Measurements from ENCODE around the gene STAT5A. TPM values are rescaled to one million over a fixed set of nuclear protein-coding genes. Genes with fewer than 3 reads are reported as not detected.

The STAT5A gene
- total RNA-seq, 1 donor, result 35.5 TPM

DNA sequence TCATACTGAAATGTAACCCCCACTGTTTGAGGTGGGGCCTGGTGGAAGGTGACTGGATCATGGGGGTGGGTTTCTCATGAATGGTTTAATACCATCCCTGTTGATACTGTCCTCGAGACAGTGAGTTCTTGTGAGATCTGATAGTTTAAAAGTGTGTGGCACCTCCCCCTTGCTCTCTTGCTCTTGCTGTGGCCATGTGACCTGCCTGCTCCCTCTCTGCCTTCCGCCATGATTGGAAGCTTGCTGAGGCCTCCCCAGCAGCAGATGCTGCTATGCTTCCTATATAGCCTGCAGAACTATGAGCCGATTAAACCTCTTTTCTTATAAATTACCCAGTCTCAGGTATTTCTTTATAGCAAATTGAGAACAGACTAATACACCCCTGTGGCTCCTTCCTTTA, 59.3 kb downstream of the STAT5A start:
- H3K4me1 ChIP-seq (ENCODE audit: insufficient read depth, low read length), result peaks cover 24% of the 10 kb centered on the region
- peaks cover 49% of the 10 kb centered on the region for H4K20me1 ChIP-seq (ENCODE audit: insufficient read depth, low read length)
- H3K27me3 ChIP-seq (ENCODE audit: insufficient read depth, low read length), result no peaks in the 10 kb centered on the region
- H3K79me2 ChIP-seq (ENCODE audit: insufficient read depth, low read length), result peaks cover 63% of the 10 kb centered on the region
- H3K4me2 ChIP-seq (ENCODE audit: insufficient read depth, low read length), result peak overlapping the region; percentile 51
- H3K9me3 ChIP-seq (ENCODE audit: low read depth, low read length), result no peaks in the 10 kb centered on the region
- H3K36me3 ChIP-seq (ENCODE audit: insufficient read depth, low read length), result peaks cover 45% of the 10 kb centered on the region
- H2AFZ ChIP-seq (ENCODE audit: low read length), result no peak overlapping the region
- TF ChIP-seq, protein P1, sequence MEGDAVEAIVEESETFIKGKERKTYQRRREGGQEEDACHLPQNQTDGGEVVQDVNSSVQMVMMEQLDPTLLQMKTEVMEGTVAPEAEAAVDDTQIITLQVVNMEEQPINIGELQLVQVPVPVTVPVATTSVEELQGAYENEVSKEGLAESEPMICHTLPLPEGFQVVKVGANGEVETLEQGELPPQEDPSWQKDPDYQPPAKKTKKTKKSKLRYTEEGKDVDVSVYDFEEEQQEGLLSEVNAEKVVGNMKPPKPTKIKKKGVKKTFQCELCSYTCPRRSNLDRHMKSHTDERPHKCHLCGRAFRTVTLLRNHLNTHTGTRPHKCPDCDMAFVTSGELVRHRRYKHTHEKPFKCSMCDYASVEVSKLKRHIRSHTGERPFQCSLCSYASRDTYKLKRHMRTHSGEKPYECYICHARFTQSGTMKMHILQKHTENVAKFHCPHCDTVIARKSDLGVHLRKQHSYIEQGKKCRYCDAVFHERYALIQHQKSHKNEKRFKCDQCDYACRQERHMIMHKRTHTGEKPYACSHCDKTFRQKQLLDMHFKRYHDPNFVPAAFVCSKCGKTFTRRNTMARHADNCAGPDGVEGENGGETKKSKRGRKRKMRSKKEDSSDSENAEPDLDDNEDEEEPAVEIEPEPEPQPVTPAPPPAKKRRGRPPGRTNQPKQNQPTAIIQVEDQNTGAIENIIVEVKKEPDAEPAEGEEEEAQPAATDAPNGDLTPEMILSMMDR (IDR thresholded peaks at IDR 0.05; ENCODE audit: extremely low read depth, low read depth, low read length), result no peak
- no peak for DNase-seq (ENCODE audit: insufficient read length, low spot score, missing footprints)
- H3K27ac ChIP-seq (ENCODE audit: low read depth, low read length), result peak overlapping the region; percentile 73
- no peak overlapping the region for H3K4me3 ChIP-seq (ENCODE audit: insufficient read depth, low read length)

GRCh38 chr17:42348104-42348503, 59.8 kb downstream of the STAT5A start:
- Histone ChIP-seq H3K79me2 (ENCODE audit: insufficient read depth, low read length) (peaks cover 65% of the 10 kb centered on the region), H3K27ac (ENCODE audit: low read depth, low read length) (peak overlapping the region; percentile 73), H3K4me2 (ENCODE audit: insufficient read depth, low read length) (no peak overlapping the region), H2AFZ (ENCODE audit: low read length) (no peak overlapping the region), H4K20me1 (ENCODE audit: insufficient read depth, low read length) (peaks cover 49% of the 10 kb centered on the region), H3K4me1 (ENCODE audit: insufficient read depth, low read length) (peaks cover 20% of the 10 kb centered on the region), H3K27me3 (ENCODE audit: insufficient read depth, low read length) (no peaks in the 10 kb centered on the region), H3K36me3 (ENCODE audit: insufficient read depth, low read length) (peaks cover 41% of the 10 kb centered on the region), H3K4me3 (ENCODE audit: insufficient read depth, low read length) (no peak overlapping the region), H3K9me3 (ENCODE audit: low read depth, low read length) (no peaks in the 10 kb centered on the region)
- no peak for DNase-seq (ENCODE audit: insufficient read length, low spot score, missing footprints)
- TF ChIP-seq, protein P1 (IDR thresholded peaks at IDR 0.05; ENCODE audit: extremely low read depth, low read depth, low read length), result no peak

DNA sequence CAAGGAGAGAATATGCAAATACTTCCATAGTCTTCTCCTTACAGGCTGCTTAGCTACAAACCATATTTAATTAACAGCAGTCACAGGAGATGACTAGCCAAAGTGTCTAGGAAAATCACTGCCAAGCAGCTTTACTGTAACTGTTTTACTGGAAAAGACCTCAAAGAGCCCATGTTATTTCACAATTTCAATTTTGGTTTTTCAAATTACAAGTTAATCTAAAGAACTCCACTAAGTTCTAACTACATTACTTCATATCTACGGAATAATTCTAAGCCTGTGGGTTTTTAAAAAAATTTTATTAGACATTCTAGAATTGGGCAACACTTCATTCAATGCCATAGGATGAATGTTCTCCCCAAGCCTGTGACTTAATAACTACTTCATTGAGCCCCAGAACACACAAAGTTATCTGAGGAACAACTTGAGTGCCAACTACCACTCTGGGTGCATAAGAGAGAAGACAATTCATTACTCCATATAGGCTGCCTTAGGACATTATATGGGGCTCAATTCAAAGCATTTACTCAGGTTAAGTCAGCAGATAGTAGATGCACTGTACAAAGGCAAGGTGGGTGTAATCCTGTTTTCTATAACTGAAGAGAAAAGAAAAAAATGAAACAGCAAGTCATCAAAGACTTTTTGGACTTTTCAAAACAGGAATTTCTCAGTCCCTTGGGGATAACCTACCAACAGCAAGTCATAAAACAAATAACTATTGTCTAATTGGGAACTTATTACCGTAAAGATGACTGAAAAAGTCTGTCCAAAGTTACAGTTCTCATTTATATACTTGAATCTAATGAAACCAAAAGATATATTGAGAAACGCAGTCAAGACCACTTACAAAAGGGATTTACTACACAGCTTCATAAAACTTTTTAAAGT, 66.9 kb downstream of the STAT5A start:
- Histone ChIP-seq H4K20me1 (ENCODE audit: insufficient read depth, low read length) (peaks cover 39% of the 10 kb centered on the region), H3K4me2 (ENCODE audit: insufficient read depth, low read length) (peak overlapping the region; percentile 53)
- TF ChIP-seq, protein P1 (IDR thresholded peaks at IDR 0.05; ENCODE audit: extremely low read depth, low read depth, low read length), result no peak

DNA sequence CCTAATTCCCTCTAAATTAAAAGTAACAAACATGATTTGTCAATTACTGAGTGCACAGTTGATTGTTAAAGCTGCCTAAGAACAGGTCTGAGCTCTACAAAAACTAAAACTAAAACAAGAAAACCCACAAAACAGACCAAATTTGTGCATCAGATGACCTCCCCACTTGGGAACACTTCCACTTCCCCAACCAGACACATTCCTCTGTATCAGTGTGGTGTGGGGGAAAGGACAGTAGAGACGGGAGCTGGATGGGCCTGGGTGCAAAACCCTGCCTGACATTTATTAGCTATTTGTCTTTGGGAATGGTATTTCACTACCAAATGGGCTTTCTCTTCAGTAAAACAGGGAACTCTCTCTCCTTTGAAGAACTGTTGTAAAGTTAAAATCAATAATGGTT, 70.1 kb downstream of the STAT5A start:
- H3K27ac ChIP-seq (ENCODE audit: low read depth, low read length), result no peak overlapping the region
- H2AFZ ChIP-seq (ENCODE audit: low read length), result no peak overlapping the region
- peaks cover 41% of the 10 kb centered on the region for H3K4me1 ChIP-seq (ENCODE audit: insufficient read depth, low read length)
- no peaks in the 10 kb centered on the region for H3K9me3 ChIP-seq (ENCODE audit: low read depth, low read length)
- no peaks in the 10 kb centered on the region for H3K27me3 ChIP-seq (ENCODE audit: insufficient read depth, low read length)
- peaks cover 89% of the 10 kb centered on the region for H3K79me2 ChIP-seq (ENCODE audit: insufficient read depth, low read length)
- no peak overlapping the region for H3K4me2 ChIP-seq (ENCODE audit: insufficient read depth, low read length)
- H4K20me1 ChIP-seq (ENCODE audit: insufficient read depth, low read length), result peaks cover 48% of the 10 kb centered on the region
- no peak overlapping the region for H3K4me3 ChIP-seq (ENCODE audit: insufficient read depth, low read length)
- H3K36me3 ChIP-seq (ENCODE audit: insufficient read depth, low read length), result peaks cover 12% of the 10 kb centered on the region
- TF ChIP-seq, protein P1 (IDR thresholded peaks at IDR 0.05; ENCODE audit: extremely low read depth, low read depth, low read length), result no peak
- no peak for DNase-seq (ENCODE audit: insufficient read length, low spot score, missing footprints)

More for the DNA sequence above, 66.9 kb downstream of the STAT5A start:
- Histone ChIP-seq H3K9me3 (ENCODE audit: low read depth, low read length) (no peaks in the 10 kb centered on the region), H3K4me1 (ENCODE audit: insufficient read depth, low read length) (peaks cover 24% of the 10 kb centered on the region), H3K27me3 (ENCODE audit: insufficient read depth, low read length) (no peaks in the 10 kb centered on the region), H2AFZ (ENCODE audit: low read length) (no peak overlapping the region), H3K36me3 (ENCODE audit: insufficient read depth, low read length) (peaks cover 4% of the 10 kb centered on the region), H3K79me2 (ENCODE audit: insufficient read depth, low read length) (peaks cover 82% of the 10 kb centered on the region), H3K27ac (ENCODE audit: low read depth, low read length) (peak overlapping the region; percentile 78), H3K4me3 (ENCODE audit: insufficient read depth, low read length) (peak overlapping the region; percentile 8)
- no peak for DNase-seq (ENCODE audit: insufficient read length, low spot score, missing footprints)
